H1 (cell line): ENCODE results near the gene FBLN2. TPM values are rescaled to one million over a fixed set of nuclear protein-coding genes. Genes with fewer than 3 reads are reported as not detected.

Source experiments
- ATF3 ChIP-seq: IDR thresholded peaks from 2 replicates; pipeline ENCODE4 v1.6.1; 2011; ENCODE audit warnings: low read depth, mild to moderate bottlenecking, low read length; ENCODE audit not compliant: insufficient read depth
- GABPA ChIP-seq: IDR thresholded peaks from 2 replicates; pipeline ENCODE4 v1.6.1; 2011; ENCODE audit warnings: mild to moderate bottlenecking, low read length, moderate library complexity, borderline replicate concordance; ENCODE audit not compliant: insufficient read depth
- JUND ChIP-seq: IDR thresholded peaks from 2 replicates; pipeline ENCODE4 v1.6.1; 2011; ENCODE audit warnings: mild to moderate bottlenecking, improper control_type of control experiment, low read length
- SIRT6 ChIP-seq: IDR thresholded peaks from one replicate; pipeline ENCODE4 v1.7.1; 2012; ENCODE audit warnings: low read length, inconsistent platforms
- SIX5 ChIP-seq: IDR thresholded peaks from 2 replicates; pipeline ENCODE4 v1.6.1; 2011; ENCODE audit warnings: mild to moderate bottlenecking, low read depth, low read length
- SP2 ChIP-seq: IDR thresholded peaks from 2 replicates; pipeline ENCODE4 v1.6.1; 2012; ENCODE audit warnings: mild to moderate bottlenecking, low read length, inconsistent platforms
- SRF ChIP-seq: IDR thresholded peaks from 2 replicates; pipeline ENCODE4 v1.6.1; 2011; ENCODE audit warnings: mild to moderate bottlenecking, low read depth, low read length, moderate library complexity
- TAF1 ChIP-seq: IDR thresholded peaks from 2 replicates; pipeline ENCODE4 v1.6.1; 2011; ENCODE audit warnings: mild to moderate bottlenecking, low read depth, low read length
- TAF7 ChIP-seq: optimal IDR thresholded peaks from 2 replicates; pipeline ENCODE3; 2011; ENCODE audit warnings: low read depth, mild to moderate bottlenecking, inconsistent platforms, low read length, moderate library complexity, borderline replicate concordance
- polyA plus RNA-seq, 7 experiments: library from polyadenylated mRNA; depleted of rRNA in 3 of 7; stranded (reverse) in 5 of 7; unstranded in 2 of 7; fragments of >200 nt in 5 of 7; fragments of 200-250 nt in 2 of 7; gene quantifications; 1 replicate in 5 of 7; 2 replicates in 1 of 7; 4 replicates in 1 of 7; pipeline versions ENCODE4 v1.2.1 to v1.2.3, GENCODE V29; 2011 to 2013; ENCODE audit warnings: missing spikeins in 2 of 7, mixed read lengths in 2 of 7
- total RNA-seq: library from RNA; stranded (reverse); fragmentation: NEBNext Ultra II Directional; extraction: Animal tissue kit (Norgen Biotek cat#: 25700); gene quantifications from 2 replicates; pipeline ENCODE4 v1.2.1, GENCODE V29; 2021
- TF ChIP-seq, protein P1 (sequence below): fragments of 300-600 bp; sonication (generic); IDR thresholded peaks from 2 replicates; pipeline ENCODE4 v1.7.1; 2012; ENCODE audit warnings: low read length, moderate library complexity, mild to moderate bottlenecking, inconsistent platforms; ENCODE audit not compliant: insufficient replicate concordance
- TF ChIP-seq, protein P2 (sequence below): IDR thresholded peaks from 2 replicates; pipeline ENCODE4 v1.6.1; 2012; ENCODE audit warnings: inconsistent platforms

Gene FBLN2
- total and polyA plus RNA-seq, 2 of the 8 experiments (the other 6 are each of a cell fraction or from before 2014, with no cell fraction given), result 17.4 to 24.2 TPM

- TF ChIP-seq, protein P1, sequence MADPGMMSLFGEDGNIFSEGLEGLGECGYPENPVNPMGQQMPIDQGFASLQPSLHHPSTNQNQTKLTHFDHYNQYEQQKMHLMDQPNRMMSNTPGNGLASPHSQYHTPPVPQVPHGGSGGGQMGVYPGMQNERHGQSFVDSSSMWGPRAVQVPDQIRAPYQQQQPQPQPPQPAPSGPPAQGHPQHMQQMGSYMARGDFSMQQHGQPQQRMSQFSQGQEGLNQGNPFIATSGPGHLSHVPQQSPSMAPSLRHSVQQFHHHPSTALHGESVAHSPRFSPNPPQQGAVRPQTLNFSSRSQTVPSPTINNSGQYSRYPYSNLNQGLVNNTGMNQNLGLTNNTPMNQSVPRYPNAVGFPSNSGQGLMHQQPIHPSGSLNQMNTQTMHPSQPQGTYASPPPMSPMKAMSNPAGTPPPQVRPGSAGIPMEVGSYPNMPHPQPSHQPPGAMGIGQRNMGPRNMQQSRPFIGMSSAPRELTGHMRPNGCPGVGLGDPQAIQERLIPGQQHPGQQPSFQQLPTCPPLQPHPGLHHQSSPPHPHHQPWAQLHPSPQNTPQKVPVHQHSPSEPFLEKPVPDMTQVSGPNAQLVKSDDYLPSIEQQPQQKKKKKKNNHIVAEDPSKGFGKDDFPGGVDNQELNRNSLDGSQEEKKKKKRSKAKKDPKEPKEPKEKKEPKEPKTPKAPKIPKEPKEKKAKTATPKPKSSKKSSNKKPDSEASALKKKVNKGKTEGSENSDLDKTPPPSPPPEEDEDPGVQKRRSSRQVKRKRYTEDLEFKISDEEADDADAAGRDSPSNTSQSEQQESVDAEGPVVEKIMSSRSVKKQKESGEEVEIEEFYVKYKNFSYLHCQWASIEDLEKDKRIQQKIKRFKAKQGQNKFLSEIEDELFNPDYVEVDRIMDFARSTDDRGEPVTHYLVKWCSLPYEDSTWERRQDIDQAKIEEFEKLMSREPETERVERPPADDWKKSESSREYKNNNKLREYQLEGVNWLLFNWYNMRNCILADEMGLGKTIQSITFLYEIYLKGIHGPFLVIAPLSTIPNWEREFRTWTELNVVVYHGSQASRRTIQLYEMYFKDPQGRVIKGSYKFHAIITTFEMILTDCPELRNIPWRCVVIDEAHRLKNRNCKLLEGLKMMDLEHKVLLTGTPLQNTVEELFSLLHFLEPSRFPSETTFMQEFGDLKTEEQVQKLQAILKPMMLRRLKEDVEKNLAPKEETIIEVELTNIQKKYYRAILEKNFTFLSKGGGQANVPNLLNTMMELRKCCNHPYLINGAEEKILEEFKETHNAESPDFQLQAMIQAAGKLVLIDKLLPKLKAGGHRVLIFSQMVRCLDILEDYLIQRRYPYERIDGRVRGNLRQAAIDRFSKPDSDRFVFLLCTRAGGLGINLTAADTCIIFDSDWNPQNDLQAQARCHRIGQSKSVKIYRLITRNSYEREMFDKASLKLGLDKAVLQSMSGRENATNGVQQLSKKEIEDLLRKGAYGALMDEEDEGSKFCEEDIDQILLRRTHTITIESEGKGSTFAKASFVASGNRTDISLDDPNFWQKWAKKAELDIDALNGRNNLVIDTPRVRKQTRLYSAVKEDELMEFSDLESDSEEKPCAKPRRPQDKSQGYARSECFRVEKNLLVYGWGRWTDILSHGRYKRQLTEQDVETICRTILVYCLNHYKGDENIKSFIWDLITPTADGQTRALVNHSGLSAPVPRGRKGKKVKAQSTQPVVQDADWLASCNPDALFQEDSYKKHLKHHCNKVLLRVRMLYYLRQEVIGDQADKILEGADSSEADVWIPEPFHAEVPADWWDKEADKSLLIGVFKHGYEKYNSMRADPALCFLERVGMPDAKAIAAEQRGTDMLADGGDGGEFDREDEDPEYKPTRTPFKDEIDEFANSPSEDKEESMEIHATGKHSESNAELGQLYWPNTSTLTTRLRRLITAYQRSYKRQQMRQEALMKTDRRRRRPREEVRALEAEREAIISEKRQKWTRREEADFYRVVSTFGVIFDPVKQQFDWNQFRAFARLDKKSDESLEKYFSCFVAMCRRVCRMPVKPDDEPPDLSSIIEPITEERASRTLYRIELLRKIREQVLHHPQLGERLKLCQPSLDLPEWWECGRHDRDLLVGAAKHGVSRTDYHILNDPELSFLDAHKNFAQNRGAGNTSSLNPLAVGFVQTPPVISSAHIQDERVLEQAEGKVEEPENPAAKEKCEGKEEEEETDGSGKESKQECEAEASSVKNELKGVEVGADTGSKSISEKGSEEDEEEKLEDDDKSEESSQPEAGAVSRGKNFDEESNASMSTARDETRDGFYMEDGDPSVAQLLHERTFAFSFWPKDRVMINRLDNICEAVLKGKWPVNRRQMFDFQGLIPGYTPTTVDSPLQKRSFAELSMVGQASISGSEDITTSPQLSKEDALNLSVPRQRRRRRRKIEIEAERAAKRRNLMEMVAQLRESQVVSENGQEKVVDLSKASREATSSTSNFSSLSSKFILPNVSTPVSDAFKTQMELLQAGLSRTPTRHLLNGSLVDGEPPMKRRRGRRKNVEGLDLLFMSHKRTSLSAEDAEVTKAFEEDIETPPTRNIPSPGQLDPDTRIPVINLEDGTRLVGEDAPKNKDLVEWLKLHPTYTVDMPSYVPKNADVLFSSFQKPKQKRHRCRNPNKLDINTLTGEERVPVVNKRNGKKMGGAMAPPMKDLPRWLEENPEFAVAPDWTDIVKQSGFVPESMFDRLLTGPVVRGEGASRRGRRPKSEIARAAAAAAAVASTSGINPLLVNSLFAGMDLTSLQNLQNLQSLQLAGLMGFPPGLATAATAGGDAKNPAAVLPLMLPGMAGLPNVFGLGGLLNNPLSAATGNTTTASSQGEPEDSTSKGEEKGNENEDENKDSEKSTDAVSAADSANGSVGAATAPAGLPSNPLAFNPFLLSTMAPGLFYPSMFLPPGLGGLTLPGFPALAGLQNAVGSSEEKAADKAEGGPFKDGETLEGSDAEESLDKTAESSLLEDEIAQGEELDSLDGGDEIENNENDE, result no peak
- no peak for TF ChIP-seq JUND
- TF ChIP-seq, protein P2, sequence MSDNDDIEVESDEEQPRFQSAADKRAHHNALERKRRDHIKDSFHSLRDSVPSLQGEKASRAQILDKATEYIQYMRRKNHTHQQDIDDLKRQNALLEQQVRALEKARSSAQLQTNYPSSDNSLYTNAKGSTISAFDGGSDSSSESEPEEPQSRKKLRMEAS, result no peak
- no peak for TF ChIP-seq SIX5
- TF ChIP-seq TAF7, result no peak
- no peak for TF ChIP-seq SIRT6
- TF ChIP-seq SRF, result no peak
- TF ChIP-seq TAF1, result no peak
- no peak for TF ChIP-seq GABPA
- no peak for TF ChIP-seq ATF3
- TF ChIP-seq SP2, result no peak
These were observed 75.1 kb downstream of the FBLN2 start (continued) for GRCh38 chr3:13624021-13624420.
